ENCODE data around the gene POLR2E. TPM values are rescaled to one million over a fixed set of nuclear protein-coding genes. Genes with fewer than 3 reads are reported as not detected.

The POLR2E gene
- total and polyA plus RNA-seq, 2 experiments from 2014 or later, result 257 to 286 TPM

DNA sequence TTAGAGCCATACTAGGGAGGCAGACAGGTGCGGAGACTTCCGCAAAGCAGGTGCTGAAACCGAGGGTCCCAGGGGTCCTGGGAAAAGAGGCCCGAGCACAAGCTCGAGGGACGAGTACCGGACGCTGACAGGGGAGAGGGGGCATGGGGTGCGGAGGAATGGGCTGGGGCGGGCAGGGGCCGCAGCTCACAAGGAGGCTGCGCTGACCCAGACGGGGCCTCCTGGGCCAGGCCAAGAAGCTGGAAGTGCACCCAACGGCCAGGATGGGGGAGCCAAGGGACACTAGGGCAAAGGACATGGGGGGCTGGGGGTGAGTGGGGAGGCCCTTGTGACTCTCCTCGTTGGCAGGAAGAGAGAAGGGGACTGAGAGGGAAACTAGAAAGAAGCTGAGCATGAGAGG, 1.8 kb downstream of the POLR2E start:
- Histone ChIP-seq H3K79me2 (replicated peaks; ENCODE audit: insufficient read depth) (peaks cover 23% of the 10 kb centered on the region), H3K4me1 (ENCODE audit: insufficient read depth) (no peaks in the 10 kb centered on the region; the same call in 1 of the 2 replicates), H3K27ac (ENCODE audit: low read depth) (no peak overlapping the region), H3K27me3 (ENCODE audit: insufficient read depth) (no peaks in the 10 kb centered on the region), H3F3A (replicated peaks; ENCODE audit: low read depth) (0 out of 2 replicates have a peak, but pooled peaks cover 12% of the 10 kb centered on the region), H3K36me3 (ENCODE audit: insufficient read depth) (peaks cover 9% of the 10 kb centered on the region; the same call in 1 of the 2 replicates), H3K9me2 (ENCODE audit: insufficient read depth) (no peaks in the 10 kb centered on the region), H3K4me3 (peak overlapping the region; percentile 91; the same call in 1 of the 2 replicates), H2AFZ (no peak overlapping the region), H3K4me2 (peak overlapping the region; percentile 93; the same call in 1 of the 2 replicates), H4K20me1 (replicated peaks; ENCODE audit: insufficient read depth) (peaks cover 17% of the 10 kb centered on the region)
- DNase-seq (ENCODE audit: low spot score), result no peak
- Mint-ChIP-seq H3K9me3 (no peaks in the 10 kb centered on the region), H3K27ac (no peak overlapping the region), H3K36me3 (ENCODE audit: low read depth) (peaks cover 23% of the 10 kb centered on the region), H3K4me3 (peak overlapping the region; percentile 89), H3K4me1 (peaks cover 10% of the 10 kb centered on the region), H3K27me3 (ENCODE audit: insufficient read depth, low read depth, poor library complexity) (peaks cover 17% of the 10 kb centered on the region)
- TF ChIP-seq POLR2AphosphoS5 (IDR thresholded peaks at IDR 0.05; ENCODE audit: low read depth), result no peak
- TF ChIP-seq, protein P1, sequence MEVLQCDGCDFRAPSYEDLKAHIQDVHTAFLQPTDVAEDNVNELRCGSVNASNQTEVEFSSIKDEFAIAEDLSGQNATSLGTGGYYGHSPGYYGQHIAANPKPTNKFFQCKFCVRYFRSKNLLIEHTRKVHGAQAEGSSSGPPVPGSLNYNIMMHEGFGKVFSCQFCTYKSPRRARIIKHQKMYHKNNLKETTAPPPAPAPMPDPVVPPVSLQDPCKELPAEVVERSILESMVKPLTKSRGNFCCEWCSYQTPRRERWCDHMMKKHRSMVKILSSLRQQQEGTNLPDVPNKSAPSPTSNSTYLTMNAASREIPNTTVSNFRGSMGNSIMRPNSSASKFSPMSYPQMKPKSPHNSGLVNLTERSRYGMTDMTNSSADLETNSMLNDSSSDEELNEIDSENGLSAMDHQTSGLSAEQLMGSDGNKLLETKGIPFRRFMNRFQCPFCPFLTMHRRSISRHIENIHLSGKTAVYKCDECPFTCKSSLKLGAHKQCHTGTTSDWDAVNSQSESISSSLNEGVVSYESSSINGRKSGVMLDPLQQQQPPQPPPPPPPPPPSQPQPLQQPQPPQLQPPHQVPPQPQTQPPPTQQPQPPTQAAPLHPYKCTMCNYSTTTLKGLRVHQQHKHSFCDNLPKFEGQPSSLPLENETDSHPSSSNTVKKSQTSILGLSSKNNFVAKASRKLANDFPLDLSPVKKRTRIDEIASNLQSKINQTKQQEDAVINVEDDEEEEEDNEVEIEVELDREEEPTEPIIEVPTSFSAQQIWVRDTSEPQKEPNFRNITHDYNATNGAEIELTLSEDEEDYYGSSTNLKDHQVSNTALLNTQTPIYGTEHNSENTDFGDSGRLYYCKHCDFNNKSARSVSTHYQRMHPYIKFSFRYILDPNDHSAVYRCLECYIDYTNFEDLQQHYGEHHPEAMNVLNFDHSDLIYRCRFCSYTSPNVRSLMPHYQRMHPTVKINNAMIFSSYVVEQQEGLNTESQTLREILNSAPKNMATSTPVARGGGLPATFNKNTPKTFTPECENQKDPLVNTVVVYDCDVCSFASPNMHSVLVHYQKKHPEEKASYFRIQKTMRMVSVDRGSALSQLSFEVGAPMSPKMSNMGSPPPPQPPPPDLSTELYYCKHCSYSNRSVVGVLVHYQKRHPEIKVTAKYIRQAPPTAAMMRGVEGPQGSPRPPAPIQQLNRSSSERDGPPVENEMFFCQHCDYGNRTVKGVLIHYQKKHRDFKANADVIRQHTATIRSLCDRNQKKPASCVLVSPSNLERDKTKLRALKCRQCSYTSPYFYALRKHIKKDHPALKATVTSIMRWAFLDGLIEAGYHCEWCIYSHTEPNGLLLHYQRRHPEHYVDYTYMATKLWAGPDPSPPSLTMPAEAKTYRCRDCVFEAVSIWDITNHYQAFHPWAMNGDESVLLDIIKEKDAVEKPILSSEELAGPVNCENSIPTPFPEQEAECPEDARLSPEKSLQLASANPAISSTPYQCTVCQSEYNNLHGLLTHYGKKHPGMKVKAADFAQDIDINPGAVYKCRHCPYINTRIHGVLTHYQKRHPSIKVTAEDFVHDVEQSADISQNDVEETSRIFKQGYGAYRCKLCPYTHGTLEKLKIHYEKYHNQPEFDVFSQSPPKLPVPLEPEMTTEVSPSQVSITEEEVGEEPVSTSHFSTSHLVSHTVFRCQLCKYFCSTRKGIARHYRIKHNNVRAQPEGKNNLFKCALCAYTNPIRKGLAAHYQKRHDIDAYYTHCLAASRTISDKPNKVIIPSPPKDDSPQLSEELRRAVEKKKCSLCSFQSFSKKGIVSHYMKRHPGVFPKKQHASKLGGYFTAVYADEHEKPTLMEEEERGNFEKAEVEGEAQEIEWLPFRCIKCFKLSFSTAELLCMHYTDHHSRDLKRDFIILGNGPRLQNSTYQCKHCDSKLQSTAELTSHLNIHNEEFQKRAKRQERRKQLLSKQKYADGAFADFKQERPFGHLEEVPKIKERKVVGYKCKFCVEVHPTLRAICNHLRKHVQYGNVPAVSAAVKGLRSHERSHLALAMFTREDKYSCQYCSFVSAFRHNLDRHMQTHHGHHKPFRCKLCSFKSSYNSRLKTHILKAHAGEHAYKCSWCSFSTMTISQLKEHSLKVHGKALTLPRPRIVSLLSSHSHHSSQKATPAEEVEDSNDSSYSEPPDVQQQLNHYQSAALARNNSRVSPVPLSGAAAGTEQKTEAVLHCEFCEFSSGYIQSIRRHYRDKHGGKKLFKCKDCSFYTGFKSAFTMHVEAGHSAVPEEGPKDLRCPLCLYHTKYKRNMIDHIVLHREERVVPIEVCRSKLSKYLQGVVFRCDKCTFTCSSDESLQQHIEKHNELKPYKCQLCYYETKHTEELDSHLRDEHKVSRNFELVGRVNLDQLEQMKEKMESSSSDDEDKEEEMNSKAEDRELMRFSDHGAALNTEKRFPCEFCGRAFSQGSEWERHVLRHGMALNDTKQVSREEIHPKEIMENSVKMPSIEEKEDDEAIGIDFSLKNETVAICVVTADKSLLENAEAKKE (CRISPR knock-in tag; IDR thresholded peaks at IDR 0.05), result no peak
- TF ChIP-seq CREB1 (CRISPR knock-in tag; IDR thresholded peaks at IDR 0.05; ENCODE audit: low read depth), result no peak
- TF ChIP-seq, protein P2, sequence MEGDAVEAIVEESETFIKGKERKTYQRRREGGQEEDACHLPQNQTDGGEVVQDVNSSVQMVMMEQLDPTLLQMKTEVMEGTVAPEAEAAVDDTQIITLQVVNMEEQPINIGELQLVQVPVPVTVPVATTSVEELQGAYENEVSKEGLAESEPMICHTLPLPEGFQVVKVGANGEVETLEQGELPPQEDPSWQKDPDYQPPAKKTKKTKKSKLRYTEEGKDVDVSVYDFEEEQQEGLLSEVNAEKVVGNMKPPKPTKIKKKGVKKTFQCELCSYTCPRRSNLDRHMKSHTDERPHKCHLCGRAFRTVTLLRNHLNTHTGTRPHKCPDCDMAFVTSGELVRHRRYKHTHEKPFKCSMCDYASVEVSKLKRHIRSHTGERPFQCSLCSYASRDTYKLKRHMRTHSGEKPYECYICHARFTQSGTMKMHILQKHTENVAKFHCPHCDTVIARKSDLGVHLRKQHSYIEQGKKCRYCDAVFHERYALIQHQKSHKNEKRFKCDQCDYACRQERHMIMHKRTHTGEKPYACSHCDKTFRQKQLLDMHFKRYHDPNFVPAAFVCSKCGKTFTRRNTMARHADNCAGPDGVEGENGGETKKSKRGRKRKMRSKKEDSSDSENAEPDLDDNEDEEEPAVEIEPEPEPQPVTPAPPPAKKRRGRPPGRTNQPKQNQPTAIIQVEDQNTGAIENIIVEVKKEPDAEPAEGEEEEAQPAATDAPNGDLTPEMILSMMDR (conservative IDR thresholded peaks at IDR 0.05; ENCODE audit: low read depth in 2 of 2), result no peak
- TF ChIP-seq STAT1 (IDR thresholded peaks at IDR 0.05; ENCODE audit: unreplicated experiment), result no peak
- TF ChIP-seq, protein P3, sequence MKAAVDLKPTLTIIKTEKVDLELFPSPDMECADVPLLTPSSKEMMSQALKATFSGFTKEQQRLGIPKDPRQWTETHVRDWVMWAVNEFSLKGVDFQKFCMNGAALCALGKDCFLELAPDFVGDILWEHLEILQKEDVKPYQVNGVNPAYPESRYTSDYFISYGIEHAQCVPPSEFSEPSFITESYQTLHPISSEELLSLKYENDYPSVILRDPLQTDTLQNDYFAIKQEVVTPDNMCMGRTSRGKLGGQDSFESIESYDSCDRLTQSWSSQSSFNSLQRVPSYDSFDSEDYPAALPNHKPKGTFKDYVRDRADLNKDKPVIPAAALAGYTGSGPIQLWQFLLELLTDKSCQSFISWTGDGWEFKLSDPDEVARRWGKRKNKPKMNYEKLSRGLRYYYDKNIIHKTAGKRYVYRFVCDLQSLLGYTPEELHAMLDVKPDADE (IDR thresholded peaks at IDR 0.05), result no peak
- no peak for TF ChIP-seq EZH2phosphoT487 (IDR thresholded peaks at IDR 0.05; ENCODE audit: unreplicated experiment)
- TF ChIP-seq NANOG (IDR thresholded peaks at IDR 0.05; ENCODE audit: borderline replicate concordance), result no peak
- TF ChIP-seq EZH2 (IDR thresholded peaks at IDR 0.05; ENCODE audit: low read depth, unreplicated experiment), result no peak
- TF ChIP-seq, protein P4, sequence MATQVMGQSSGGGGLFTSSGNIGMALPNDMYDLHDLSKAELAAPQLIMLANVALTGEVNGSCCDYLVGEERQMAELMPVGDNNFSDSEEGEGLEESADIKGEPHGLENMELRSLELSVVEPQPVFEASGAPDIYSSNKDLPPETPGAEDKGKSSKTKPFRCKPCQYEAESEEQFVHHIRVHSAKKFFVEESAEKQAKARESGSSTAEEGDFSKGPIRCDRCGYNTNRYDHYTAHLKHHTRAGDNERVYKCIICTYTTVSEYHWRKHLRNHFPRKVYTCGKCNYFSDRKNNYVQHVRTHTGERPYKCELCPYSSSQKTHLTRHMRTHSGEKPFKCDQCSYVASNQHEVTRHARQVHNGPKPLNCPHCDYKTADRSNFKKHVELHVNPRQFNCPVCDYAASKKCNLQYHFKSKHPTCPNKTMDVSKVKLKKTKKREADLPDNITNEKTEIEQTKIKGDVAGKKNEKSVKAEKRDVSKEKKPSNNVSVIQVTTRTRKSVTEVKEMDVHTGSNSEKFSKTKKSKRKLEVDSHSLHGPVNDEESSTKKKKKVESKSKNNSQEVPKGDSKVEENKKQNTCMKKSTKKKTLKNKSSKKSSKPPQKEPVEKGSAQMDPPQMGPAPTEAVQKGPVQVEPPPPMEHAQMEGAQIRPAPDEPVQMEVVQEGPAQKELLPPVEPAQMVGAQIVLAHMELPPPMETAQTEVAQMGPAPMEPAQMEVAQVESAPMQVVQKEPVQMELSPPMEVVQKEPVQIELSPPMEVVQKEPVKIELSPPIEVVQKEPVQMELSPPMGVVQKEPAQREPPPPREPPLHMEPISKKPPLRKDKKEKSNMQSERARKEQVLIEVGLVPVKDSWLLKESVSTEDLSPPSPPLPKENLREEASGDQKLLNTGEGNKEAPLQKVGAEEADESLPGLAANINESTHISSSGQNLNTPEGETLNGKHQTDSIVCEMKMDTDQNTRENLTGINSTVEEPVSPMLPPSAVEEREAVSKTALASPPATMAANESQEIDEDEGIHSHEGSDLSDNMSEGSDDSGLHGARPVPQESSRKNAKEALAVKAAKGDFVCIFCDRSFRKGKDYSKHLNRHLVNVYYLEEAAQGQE (IDR thresholded peaks at IDR 0.05; ENCODE audit: unreplicated experiment), result no peak
- no peak for TF ChIP-seq ZNF331 (CRISPR knock-in tag; IDR thresholded peaks at IDR 0.05; ENCODE audit: low read depth)
- no peak for TF ChIP-seq JUNB (IDR thresholded peaks at IDR 0.05; ENCODE audit: unreplicated experiment)
- TF ChIP-seq ZNF114 (CRISPR knock-in tag; IDR thresholded peaks at IDR 0.05), result no peak
- ATAC-seq, result no peak
